Activated CD4-positive, alpha-beta T cell treated with anti-CD3 and anti-CD28 coated beads, Interleukin-2, Interleukin-6, amounts not matched to agents 100 ng/mL and 50 ng/mL, durations not matched to agents 16 hours and 8 hours (primary cell): Measurements from ENCODE around the gene FLACC1.
A peak's percentile ranks its signal among the peaks of the same experiment; 100 is the strongest.

Experiments used
- DNase-seq: peaks from one replicate; pipeline ENCODE4 v3.0.0-alpha.2; 2020

Gene FLACC1

DNA sequence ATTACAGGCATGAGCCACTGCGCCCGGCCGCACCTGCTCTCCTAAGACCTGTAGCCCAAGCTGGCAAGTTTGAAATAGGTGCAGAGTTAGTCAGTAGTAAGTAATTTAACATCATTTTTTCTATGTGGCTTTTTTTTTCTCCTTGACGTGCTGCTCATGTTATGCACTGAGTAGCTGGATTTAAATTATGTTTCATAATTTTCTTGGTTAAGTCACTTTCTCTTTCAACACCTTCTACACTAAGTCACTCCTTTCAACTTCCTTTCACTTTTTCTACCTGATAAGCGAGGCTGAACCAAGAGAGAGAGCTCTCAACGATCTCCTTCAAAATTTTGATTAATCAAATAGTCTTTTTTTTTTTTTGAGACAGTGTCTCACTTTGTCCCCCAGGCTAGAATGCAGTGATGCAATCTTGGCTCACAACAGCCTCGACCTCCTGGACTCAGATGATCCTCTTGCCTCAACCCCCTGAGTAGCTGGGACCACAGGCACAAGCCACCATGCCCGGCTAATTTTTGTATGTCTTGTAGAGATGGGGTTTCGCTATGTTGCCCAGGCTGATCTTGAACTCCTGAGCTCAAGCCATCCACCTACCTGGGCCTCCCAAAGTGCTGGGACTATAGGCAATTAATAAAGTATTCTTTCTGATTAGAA, 83.7 kb downstream of the FLACC1 start:
- DNase-seq, result no peak

DNA sequence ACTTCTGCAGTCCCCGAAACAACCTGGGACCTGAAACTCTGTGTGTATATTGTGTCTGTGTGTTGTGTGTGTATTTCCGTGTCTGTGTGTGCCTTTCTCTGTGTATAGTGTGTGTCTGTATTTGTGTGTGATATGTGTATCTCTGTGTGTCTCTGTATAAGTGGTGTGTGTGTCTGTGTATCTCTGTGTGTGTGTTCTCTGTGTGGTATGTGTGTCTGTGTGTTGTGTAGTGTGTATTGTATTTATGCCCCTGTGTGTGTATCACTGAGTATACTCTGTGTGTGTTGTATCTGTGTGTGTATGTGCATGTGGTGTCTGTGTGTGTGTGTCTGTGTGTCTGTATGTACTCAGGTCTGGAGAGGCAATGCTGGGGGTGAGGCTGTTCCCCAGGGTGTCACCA, 85.2 kb downstream of the FLACC1 start:
- no peak for DNase-seq

DNA sequence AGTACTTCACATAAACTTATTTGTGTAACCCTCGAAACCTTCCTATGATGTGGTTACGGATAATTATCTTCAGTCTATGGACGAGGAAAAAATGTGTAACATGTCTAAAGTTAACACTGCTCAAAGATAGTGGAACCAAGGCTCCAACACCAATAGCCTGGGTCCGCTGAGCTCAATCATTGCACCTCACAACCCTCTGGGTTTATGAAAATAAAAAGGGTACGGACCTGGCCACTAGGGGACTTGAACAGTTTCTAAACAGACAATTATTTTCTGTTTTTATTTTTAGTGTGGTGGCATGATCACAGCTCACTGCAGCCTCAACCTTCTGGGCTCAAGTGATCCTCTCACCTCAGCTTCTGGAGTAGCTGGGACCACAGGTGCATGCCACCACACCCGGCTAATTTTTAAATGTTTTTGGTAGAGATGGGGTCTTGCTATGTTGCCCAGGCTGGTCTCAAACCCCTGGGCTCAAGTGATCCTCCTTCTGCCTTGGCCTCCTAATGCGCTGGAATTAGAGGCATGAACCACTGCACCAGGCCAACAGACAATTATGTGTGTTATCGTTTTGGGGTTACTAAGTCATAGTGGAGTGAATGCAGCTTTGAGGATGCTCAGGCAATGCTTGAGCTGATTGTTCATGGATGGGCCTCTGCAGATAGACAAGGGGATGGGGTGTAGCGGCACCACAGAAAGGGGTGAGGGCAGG, 86.7 kb downstream of the FLACC1 start:
- DNase-seq, result no peak

DNA sequence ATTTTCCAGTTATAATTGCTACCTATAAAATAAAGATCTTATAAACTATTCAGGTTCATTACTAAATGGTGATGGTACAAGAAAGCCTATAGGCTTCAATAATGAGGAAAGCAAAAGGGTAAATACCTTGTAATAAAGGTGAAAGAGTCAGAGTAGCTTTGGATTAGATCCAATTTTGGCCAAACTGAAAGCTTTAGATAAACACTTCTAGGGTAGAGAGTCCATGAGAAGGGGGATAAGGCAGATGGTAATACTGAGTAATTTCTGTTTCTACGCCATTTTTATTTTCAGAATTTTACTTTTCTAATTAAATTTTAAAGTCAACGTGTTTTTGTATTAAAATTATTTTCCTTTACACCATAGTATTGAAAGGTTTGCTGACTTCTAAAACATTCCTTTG, 87.4 kb downstream of the FLACC1 start:
- no peak for DNase-seq

DNA sequence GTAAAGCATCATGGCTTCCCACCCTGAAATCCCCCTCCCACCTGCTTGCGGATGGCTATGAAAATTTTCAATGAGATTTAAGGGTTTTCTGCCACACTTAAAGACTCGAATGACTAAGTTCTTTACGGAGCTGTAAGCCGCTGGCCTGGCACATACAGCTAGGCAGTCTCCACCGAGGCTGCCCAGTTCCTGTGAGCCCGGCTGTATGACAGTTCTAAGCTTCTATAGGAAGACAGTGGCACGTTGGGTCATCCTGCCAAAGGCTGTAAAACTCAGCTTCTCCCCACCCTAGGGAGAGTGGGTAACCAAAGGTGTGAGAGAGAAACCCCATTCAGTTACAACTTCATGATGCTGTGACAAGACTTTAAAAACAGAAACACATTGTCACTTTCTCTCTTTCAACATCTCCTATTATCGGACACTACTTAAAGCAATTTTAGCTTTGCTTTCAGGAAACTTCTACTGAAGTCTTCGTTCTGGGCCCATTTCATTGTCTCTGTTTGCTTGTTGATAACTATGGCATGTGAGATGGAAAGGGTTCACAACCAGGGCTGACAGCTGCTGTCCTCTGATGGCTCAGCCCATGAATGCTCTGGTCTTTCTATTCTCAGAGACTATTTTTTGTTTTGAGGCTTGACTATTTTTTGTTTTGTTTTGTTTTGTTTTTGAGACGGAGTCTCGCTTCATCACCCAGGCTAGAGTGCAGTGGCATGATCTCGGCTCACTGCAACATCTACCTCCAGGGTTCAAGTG, 89.7 kb downstream of the FLACC1 start:
- DNase-seq, result no peak

DNA sequence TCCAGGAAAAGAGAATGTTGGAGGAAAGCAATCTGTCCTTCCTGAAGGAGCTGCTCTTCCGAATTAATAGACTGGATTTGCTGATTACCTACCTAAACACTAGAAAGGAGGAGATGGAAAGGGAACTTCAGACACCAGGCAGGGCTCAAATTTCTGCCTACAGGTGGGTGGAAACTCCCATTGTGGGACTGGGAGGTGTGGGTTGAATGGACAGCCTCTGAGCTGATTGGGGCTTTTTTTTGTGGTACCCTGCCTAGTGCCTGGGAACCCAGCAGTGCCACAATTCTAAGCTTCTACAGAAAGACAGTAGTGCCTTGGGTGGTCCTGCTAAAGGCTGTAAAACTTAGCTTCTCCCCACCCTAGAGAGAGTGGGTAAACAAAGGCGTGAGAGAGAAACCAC, 90.5 kb downstream of the FLACC1 start:
- no peak for DNase-seq

DNA sequence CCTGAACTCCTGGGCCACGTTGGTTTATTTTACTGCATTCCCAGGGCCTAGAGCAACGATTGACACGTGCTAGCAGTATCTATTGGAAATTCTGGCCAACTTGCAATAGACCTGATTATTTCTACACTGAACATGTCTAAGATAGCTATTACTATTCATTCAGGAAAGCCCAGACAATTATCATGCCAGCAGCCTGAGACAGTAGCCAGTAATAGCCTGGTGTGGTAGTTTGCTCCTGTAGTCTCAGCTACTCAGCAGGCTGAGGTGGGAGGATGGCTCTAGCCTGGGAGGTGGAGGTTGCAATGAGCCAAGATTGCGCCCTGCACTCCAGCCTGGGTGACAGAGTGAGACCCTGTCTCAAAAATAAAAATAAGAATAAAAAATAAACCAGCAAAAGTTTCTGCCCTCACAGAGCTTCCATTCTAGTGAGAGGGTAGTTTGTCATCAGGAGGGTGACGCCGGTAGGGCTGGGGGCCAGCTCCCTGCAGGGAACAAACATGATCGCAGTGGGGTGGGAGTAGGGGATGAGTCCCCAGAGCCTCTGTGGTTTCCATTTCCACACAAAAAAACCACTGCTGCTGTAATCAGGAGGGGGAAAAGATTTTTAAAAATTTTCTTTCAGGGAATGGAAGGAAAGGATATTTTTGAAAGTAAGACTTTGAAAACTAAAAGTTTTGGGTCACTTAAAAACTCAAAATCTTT, 92.5 kb downstream of the FLACC1 start:
- no peak for DNase-seq

DNA sequence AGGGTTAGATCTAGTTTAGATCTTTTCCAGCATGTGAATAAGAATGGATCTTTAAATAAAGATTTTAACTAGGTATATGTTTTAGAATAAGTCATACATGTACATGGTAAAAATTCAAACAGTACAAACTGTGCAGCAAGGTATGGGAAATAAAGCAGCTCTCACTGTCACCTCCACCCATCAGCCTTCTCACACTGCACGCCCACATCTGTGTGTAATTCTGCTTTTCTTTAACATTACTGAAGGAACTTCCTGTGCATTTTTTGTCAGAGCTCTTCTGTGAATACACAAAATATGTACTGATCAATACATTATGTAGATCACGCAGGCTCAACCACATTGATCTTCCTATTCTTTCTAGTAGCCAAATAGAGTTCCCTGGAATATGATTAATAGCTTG, 93.4 kb downstream of the FLACC1 start:
- peak; percentile 46 for DNase-seq

DNA sequence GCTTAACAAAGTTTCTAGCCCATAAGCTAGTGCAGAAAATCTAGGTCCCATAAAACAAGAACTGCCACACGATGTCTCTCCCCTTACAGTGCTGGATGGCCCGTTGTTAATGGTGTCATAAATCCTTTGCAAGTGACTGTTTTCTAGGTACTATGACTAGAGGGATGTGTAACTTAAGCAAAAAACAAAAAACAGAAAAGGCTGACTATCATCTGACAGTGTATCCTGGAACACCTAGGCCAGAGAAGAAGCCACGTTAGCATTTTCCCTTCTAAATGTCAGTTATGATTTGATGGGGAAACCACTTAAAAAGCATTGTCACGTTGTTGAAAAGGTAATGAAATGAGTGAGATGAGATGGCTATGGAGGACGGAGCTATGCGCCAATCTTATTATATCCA, 94.4 kb downstream of the FLACC1 start:
- peak; percentile 87 for DNase-seq

DNA sequence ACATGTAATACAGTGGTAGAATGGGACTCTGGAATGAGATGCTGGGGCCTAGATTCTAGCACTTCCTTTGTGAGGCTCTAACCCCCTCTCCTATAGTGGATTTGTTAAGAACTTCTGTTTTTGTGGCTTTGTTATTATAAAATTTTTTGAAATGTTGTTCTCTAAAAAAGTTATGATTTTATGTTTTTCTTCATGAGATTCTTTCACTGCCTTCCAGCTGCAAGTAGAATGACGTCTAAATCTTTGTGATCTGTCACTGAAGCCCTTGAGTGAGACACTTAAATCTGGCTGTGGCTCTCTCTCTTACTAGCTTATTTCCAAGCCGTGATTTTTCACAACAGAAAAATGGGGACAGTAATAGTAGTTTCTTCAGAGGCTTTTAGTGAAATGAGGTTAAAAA, 95.2 kb downstream of the FLACC1 start:
- DNase-seq, result no peak

DNA sequence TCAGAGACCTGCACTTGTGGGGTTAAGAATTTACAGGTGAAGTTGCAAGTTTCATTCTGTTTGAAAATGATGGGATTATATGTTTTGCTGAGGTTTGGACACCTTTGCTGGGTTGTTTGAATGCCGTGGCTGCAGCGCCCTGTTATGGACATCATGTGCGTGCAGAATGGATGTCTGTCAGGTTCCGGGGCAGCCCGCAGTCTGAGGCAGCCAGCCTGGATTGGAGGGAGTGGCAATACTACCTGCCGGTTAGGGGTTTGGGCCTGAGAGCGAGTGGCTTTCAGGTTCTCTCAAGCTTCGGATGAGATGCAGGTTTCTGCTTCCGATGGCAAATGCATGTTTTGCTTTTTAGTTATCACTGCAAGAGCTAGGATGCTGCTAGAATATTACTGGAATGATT, 95.7 kb downstream of the FLACC1 start:
- DNase-seq, result peak; percentile 85

DNA sequence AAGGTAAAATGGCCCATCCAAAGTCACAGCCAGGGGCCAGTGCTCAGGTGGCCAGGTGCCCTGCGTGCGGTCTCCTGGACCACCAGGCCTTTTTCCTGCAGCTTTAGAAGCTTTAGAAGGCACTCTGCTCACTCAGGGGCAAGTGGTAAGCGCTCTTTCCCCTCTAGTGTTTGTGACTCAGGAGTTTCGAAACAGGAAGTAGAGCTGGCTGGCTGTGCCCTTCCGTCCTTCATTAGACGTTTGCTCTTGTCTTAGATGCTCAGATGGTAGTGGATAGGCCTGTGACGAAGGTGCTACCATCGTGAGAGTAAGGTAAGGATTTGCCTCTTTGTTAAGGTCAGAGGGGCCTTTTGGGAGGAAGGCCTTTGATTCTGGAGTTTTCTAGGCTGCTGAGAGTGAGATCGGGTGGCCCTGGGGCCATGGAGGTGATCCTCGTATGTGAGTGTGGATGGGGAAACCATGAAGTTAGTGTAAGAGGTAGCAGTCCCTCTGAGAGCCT, 96.8 kb downstream of the FLACC1 start, which contains the start of gene CASP8:
Gene CASP8, plus strand, starts transcription at position 235 of the 499 bp plus-strand sequence. CDS start 5,951 bp downstream, outside the sequence.
- peak; percentile 89 for DNase-seq

DNA sequence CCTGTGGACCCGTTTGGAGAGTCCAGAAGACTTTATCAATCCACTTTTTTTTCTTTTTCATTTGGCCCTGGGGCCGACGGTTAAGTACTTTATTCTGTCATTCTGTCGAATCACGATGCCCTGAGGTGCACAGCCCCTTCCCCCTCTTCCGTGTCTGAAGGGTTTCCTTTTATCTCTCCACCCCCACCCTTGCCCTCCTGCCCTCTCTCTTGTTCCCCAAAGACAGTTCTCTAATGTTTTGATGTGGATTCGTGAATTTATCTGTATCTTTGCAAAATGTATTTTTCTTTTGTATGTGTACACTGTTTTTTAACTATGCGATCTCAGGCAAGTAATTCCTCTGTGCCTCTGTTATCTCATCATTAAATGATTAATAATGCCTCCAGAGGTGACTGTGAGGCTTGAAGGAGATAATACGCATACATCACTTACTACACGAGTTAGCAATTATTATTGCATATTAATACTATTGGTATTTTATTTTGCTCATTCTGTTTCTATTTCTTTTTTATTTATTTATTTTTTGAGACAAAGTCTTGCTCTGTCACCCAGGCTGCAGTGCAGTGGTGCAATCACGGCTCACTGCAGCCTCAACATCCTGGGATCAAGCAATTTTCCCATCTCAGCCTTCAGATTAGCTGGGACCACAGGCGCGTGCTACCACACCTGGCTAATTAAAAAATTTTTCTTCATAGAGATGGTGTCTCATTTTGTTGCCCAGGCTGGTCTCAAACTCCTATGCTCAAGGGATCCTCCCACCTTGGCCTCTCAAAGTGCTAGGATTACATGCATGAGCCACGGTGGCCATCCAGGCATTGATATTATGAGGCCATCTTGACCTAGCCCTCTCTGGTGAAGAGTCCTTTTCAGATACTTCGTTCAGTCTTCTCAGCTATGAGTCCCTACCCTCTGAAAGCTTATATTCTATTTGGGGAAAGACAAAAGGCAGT, 98.2 kb downstream of the FLACC1 start:
- no peak for DNase-seq

DNA sequence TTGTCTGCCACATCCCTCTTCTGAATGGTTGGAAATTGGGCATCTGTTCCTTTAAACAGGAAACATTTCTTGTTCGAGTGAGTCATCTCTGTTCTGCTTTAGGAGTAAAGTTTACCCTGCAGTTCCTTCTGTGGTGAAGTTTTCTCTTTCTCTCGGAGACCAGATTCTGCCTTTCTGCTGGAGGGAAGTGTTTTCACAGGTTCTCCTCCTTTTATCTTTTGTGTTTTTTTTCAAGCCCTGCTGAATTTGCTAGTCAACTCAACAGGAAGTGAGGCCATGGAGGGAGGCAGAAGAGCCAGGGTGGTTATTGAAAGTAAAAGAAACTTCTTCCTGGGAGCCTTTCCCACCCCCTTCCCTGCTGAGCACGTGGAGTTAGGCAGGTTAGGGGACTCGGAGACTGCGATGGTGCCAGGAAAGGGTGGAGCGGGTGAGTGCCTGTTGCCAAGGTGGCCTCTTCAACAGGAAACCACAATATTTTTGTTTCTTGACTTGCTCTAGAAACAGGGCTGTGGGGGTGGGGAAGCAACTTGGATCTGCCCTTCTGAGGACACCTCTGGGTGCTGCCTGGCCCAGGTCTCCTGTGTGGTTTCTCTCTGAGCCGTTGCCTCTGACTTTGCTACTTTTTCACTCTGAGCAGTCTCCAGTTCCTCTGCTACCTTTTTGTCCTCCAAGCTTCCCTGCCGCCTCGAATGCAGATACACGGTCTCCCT, 99.0 kb downstream of the FLACC1 start:
- DNase-seq, result peak; percentile 98

DNA sequence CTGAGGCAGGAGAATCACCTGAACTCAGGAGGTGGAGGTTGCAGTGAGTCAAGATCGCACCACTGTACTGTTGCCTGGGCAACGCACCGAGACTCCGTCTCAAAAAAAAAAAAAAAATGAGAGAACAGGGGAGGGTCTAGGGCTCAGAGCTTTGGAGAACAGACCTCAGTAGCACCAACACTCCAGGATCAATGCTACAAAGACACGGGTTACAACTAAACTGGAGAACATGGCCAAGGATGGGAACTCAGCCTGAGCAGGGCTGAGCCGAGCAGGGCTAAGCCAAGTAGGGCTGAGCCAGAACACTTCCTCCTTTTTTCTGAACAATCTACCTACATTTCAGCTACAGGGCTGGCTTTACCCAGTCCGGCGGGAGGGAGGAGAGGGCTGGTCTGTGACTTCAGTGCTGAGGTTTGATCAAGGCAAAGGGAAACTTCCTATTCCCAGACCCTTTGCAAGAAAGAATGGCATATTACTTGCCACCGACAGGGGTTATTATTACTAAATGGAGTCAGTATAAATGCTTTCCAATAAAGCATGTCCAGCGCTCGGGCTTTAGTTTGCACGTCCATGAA, 99.7 kb downstream of the FLACC1 start:
- DNase-seq, result peak; percentile 62

DNA sequence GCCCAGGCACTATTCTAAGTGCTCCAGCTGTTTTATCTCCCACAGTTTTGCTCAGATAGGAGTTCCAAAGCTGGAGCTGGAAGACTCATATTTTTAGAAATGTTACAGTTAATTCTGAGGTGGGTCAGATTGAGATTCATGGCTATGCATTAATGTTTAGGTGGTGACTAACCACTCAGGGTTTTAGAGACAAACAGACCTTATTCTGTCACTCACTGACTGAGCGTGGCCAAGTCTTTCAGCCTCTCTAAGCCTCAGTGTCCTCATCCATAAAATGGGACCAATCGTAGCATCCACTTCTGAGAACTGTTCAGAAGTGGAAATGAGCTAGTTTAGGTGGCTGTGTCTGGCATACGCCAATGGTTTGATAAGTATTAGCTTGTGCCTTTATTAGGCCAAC, 101.1 kb downstream of the FLACC1 start:
- no peak for DNase-seq

DNA sequence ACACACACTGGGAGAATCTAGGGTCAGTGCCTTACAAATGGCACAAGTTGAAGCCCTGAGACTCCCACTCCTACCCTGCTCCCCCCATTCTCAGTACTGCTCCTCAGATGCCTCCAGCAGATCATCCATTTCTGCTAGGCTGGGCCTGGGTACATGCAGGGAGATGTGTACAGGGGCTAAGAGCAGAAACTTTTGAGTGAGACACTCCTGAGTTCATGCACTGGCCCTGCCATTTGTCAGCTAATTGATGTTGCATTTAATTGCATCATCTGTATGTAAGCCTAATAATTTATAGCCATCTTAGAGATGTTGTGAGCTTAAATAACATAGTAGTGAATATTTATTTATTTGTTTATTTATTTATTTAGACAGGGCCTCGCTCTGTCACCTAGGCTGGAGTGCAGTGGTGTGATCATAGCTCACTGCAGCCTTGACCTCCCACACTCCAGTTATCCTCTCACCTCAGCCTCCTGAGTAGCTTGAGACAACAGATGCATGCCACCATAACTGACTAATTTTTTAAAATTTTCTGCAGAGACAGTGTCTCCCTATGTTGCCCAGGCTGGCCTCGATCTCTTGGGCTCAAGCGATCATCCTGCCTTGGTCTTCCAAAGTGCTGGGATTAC, 101.6 kb downstream of the FLACC1 start:
- DNase-seq, result no peak

DNA sequence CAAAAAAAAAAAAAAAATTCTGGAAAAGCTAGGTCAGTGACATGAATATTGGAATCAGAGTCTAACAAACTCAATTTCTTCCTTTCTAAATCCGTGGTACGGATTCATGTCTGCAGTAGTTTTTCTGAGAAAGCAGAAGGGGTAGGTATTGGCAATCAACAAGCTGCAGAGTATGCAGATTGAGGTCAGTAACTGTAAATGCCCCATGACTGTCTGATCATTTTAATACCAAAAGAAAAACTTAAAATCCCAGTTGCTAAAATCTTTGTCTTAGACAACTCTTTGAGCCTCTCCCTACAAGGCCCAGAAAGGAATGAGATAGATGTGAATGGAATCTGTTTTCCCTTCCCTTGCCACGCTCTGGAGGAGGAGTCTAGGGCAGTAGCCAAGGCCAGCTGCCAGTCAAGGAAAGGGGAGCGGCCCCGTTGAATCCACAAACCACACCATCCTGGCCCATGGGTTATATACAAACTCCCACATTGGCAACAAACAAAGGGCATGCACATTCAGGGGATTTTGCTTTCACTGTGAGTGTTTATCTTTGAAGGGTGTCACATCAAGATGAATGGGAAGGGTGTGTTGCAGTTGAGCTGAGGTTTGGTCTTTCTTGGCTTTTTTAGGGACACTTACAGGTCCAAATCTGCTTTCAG, 102.9 kb downstream of the FLACC1 start:
- peak; percentile 66 for DNase-seq

DNA sequence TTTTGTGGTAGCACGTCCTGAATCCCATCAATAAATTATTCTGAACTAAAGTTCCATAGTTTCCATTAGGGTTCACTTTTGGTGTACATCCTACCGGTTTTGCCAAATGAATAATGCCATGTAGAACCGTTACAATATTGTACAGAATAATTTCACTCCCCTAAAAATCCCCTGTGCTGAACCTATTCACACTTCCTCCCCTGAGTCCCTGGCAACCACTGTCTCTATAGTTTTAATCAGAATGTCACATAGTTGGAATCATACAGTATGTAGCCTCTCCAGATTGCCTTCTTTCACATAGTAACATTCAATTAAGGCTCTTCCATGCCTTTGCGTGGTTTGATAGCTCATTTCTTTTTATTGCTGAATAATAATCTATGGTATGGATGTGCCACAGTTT, 106.4 kb downstream of the FLACC1 start:
- DNase-seq, result no peak

DNA sequence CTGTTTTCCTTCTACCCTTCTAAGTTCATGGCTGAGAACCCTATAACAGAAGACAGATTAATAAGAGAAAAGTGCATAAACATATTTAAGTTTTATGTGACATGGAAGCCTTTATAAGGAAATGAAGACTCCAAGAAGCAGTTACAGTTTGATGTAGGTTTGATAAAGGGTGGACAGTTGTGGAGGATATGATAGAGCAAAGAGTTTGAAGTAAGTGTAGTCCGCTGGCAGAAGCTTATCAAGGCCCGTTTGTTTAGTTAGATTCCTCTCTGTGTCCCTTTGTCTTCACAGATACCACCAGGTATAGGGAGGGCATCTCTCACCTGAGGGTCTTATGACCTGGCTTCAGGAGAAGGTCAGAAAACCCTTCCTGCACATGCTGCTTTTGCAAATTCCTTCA, 107.3 kb downstream of the FLACC1 start:
- no peak for DNase-seq
